GM18858 (cell line): ENCODE measurements around the gene CTDSPL.

Experiments
- ATAC-seq: cut with Tn5 transposase; IDR thresholded peaks from one replicate; pipeline ENCODE4 v1.9.1; 2021; ENCODE audit not compliant: unreplicated experiment

Gene CTDSPL

GRCh38 chr3:38015485-38015884 is 153.8 kb downstream of the CTDSPL start:
- ATAC-seq: no peak

GRCh38 chr3:38015984-38016383 is 154.3 kb downstream of the CTDSPL start:
- no peak for ATAC-seq

DNA sequence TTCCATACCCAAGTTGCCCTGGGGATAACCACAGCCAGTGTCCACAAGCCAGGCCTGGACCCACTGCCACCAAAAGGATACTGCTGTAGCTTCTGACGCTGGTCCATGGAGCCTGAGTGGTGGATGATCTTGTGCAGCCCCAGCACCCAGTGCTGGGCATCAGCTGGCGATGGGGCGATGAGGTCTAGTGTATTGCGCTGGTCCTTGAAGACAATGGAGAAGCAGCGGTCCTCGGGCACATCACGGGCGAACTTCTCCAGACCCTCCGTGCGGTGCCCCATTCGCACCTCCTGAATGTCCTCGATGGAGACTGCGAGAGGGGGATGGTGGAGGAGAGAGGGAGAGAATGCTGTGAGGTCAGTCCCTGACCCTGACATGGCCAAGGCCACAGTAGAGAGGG is 154.7 kb downstream of the CTDSPL start:
- no peak for ATAC-seq

- ATAC-seq: no peak
Observed at GRCh38 chr3:38016847-38017444, 155.3 kb downstream of the CTDSPL start.

DNA sequence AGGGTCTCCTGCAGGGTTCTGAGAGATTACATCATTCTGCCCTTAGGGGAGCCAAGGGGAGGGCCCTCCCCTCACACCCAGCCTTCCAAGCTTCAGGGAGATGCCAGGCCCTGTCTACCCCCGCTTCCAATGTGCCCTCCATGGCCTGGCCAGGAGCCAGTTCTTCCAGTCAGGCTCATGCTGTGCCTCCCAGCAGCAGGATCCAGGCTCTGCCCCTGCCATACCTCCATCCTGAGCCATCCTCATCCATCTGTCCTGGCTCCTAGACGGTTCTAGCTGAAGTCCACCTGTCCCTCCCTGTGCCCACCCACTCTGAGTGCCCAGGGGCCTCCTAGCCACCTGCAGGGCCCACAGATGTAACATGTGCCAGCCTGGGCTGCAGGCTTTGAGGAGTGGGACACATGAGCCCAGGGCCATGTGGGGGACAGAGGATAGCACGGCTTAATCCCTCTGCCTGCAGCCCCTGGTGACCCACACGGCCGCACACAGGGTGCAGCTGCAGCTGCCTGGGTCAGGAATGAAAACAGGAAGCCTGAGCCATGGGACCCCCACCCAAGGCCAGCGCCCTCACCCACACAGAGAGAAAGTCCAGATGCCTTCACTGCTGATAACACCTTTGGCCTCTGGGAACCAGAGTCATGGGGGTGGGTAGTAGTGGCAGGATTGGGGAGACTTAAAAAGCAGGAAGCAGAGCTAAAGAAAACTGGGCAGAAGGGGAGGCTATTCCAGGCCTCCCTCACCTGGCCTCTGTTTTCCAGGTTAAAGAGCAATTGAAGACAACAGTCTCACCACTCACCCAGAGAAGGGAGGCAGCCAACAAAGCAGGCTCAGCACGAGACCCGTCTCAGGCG is 156.0 kb downstream of the CTDSPL start:
- ATAC-seq: no peak

- no peak for ATAC-seq
Observed at GRCh38 chr3:38018296-38019266, 156.9 kb downstream of the CTDSPL start.

DNA sequence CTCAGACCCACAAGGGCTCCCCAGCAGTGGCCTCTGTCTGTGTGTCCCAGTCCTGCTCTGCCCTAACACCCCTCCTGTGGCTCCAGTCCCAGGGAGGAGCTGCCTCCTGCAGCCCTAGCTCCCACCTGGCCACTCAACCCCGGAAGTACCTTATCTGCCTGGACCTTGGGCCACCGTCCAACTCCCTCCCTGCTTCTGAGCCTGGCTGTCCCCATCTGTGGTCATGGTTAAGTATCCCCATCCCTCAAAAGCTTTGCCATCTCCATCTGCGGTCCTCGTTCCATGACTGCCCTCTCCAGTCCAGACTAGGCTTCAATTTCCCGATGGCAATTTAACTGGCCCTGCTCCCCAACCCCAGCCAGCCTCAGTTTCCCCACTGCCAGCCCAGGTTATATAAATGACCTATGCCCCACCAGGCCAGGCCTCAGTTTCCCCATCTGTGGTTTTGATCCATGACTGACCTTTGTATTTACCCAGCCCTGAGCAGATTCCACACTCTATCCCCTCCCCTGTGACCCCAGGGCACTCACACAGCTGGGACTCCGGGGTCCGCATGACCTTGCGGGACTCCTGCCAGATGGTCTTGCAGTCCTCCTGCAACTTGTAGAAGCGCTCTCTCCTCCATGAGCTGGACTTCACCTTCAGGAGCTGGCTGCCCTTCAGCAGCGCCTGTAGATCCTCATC is 158.1 kb downstream of the CTDSPL start:
- ATAC-seq: no peak

- no peak for ATAC-seq
Observed at GRCh38 chr3:38020342-38020726, 158.7 kb downstream of the CTDSPL start.

DNA sequence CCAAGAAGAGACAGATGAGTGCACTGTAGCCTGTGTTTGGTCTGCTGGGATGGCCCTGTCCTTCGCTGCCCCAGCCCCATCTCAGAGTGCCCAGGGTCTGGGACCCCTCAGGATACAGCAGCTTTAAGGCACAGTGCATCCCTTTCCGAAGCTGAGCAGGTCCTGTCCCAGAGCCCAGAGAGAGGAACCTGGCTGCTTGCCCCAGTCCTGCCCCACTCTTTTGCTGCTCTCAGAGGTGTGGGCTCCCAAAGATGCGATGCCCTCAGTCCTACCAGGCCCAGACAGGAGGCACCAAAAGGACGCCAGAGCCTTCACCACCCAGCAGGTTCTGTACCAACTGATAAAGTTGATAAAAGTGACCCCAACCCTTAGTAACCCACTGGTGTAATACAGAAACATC is 159.5 kb downstream of the CTDSPL start:
- no peak for ATAC-seq

DNA sequence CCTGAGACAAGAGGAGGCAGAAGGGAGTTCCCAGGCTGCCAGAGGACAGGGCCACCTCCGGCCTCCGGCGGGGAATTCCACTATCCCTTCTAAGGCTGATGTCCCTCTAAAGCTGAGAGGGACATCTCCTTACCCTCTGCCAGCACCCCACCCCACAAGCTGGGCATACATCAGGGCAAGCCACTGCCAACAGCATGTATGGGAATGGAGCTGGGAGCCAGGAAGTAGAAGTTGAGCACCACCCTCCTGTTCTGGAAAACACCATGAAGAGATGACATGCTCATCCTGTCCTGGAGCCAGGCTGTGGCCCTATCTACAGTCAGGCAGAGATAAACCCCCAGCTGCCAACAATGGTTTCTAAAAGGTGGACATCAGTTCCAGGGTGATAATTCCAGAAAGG is 160.6 kb downstream of the CTDSPL start:
- no peak for ATAC-seq

DNA sequence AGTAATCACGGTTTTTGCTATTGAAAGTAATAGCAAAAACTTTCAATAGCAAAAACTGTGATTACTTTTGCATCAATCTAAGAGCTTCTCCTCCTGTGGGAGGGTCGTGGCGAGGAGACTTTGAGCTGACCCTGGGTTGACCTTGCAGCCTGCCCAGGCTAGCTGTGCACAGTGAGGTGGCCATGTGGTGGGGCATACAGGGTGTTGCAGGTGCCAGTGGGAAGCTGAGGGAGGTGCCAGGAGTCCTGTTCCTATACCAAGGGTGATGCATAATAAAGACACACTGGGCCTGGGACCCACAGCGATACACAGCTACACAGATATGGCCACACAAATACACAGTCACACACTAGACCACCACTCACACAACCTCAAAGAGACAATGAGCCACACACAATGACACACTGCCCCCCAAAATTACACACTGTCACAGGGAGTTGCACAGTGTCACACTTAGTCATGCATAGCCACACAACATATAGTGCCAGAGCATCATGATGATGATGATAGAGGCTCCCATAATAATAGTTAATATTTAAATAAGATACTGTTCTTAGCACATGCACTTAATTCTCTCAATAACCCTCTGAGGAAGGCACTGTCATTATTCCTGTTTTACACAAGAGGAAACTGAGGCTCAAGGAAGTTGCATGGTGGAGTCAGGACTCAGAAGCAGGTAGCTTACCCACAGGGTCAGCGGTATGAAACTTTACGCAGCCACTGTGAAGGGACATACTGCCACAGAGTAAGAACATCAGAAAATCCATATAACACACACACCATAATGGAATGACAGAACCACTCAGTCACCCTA is 161.4 kb downstream of the CTDSPL start:
- ATAC-seq: no peak

DNA sequence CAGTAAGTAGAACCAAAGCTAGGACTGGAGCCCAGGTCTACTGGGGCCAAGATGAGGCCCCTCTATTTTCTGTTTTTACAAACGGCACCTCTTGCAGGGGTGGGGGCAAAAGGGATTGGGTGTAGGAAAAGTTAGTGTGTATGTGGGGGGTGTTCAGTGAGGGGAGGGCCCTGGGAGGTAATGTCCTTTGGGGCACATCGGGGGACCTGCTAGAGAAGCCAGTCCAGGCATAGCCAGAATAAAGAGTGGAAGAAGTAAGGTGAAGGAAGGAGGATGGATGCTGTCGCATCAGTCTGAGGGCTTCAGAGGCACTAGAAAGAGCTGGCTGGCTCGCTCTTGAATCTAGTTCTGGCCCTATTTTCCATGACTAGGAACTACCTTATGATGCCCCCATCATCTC is 165.2 kb downstream of the CTDSPL start:
- no peak for ATAC-seq

DNA sequence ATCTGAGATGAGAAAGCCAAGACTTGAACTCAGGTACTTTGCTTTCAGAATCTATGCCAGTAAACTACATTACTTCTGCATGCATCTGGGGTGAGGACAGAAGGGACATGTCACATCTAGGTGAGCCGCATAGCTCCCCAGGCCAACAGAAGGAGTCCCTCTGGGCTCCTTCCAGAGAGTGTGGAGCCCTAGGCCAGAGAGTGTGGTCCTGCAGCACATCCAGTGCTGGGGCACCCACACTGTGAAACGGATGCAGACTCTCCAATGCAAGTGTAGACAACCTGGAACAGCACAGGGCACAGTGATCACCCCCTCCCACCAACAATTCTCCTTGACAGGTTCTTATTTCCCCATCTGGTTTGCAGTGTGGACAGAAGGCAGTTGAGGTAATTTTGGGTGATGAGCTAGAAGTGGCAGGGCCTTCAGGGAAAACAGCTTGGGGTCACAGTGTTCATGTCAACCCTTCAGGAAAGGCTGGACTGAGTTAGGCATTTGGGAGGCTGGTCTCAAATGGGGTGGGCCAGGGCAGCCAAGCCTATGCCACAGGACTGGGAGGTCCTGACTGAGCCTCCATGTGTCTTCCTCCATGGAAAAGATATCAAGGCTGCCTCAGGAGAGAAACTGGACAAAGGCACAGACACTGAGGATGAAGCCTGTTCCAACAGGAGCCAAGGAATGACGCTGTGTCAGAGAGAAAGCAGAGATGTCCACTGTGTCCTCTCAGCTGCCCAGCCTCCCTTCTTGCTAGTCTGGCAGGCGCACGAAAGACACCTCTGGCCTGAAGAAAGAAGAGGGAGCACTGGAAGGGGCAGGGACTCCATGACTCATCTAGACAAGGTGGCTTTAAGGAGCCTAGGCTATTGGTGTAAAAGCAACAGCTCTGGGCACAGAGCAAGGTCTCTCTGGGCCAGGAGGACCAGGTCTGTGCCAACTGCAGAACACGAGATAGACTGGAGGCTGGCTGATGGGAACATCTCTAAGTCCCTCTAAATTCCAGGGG is 166.1 kb downstream of the CTDSPL start:
- ATAC-seq: no peak

DNA sequence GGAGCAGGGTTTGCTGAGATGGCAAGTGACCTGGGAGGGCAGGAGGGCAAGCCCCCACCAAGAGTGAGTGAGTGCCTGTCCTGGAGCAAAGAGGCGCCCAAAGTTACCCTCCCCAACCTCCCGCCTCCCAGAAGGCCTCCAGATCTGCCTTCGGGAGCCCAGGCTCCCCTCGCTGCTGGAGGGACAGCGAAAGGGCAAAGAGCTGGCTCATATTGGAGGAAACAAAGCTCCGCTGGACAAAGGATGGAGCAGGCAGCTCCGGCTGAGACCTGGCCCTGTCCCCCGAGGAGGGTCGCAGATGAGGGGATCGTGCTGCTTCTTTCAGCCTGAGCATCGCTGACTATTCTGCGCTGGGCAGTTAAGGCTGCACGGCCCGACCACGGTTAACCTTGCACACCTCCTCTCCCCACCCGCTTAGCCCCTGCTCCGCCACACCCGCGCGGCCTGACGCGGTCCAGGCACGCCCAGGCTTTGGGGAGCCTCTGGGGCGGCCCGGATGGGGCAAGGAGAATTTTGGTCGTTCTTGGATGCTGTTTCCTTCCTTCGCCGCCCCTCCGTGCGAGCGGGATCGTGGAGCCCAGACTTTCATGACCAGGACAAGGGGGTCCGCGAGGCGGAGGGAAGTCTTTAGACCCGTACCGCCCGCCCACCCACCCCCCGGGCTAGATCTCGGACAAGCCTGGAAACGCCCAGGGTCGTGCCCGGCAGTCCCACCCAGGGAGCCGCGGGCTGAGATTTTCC is 167.1 kb downstream of the CTDSPL start:
- ATAC-seq: no peak

DNA sequence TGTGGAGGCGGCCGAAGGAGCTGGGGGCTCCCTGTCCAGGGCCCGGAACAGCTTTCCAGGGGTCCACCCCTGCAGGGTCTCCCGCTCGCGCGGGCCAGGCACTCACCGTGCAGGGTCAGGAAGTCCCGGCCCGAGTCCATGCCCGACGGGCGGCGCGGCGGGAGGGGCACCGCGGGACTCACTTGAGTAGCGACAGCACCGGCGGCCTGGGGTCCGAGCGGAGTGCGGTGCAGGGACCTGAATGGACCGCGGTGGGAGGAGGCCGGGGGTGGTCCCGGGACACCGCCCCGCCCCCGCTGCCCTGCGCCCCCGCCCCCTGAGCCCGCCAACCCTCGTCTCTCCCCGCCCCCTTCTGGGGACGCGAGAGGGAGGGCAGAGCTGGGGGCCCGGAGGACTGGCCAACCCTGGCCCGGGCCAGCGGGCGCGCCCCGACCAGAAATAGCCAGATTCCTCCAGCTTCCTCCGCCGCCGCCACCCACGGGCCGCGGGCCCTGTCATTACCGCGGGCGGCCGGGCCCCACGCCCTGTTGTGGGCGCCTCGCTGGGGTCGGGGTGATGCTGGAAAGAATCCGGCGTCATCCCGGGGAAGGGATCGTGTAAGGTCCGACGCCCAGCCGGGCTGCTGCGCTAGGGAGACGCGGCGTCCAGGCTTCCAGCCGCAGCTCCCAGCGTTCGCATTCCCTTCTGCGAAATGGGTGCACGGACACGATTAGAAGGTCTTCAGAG is 167.9 kb downstream of the CTDSPL start, which contains the start of gene PLCD1:
TSS of gene PLCD1 (minus strand) at position 243 of the 726 bp plus-strand sequence. CDS start at position 140, 103 bp downstream.
- ATAC-seq: no peak

- no peak for ATAC-seq
Observed at GRCh38 chr3:38030126-38031021, 168.7 kb downstream of the CTDSPL start.
